GM19035 (cell line): ENCODE data around the gene MAGEF1.
A peak's percentile ranks its signal among the peaks of the same experiment; 100 is the strongest.

Source experiments
- ATAC-seq: cut with Tn5 transposase; IDR thresholded peaks from one replicate; pipeline ENCODE4 v1.9.1; 2021; ENCODE audit not compliant: unreplicated experiment

The MAGEF1 gene

GRCh38 chr3:184726497-184726896 lies 14.6 kb upstream of the MAGEF1 start:
- ATAC-seq: no peak

GRCh38 chr3:184725176-184725719 lies 13.4 kb upstream of the MAGEF1 start:
- ATAC-seq: no peak

- ATAC-seq: no peak
These were observed 12.8 kb upstream of the MAGEF1 start for GRCh38 chr3:184724699-184725098.

GRCh38 chr3:184719709-184720108 lies 7.8 kb upstream of the MAGEF1 start:
- no peak for ATAC-seq

GRCh38 chr3:184718431-184718830 lies 6.6 kb upstream of the MAGEF1 start:
- ATAC-seq: no peak

- ATAC-seq: no peak
These were observed 5.6 kb upstream of the MAGEF1 start for GRCh38 chr3:184717399-184717983.

- ATAC-seq: no peak
These were observed 4.9 kb upstream of the MAGEF1 start for GRCh38 chr3:184716622-184717398.

- no peak for ATAC-seq
These were observed 4.2 kb upstream of the MAGEF1 start for GRCh38 chr3:184715943-184716621.

GRCh38 chr3:184713521-184713920 lies 1.7 kb upstream of the MAGEF1 start:
- no peak for ATAC-seq

- no peak for ATAC-seq
These were observed 1.1 kb upstream of the MAGEF1 start for GRCh38 chr3:184713040-184713355.

- peak; percentile 21 for ATAC-seq
These were observed 580 bp upstream of the MAGEF1 start for GRCh38 chr3:184712248-184713039.

GRCh38 chr3:184710870-184711492 lies 883 bp downstream of the MAGEF1 start:
- ATAC-seq: peak; percentile 61

- no peak for ATAC-seq
These were observed 8.2 kb downstream of the MAGEF1 start for GRCh38 chr3:184703657-184704056.

- ATAC-seq: no peak
These were observed 11.1 kb downstream of the MAGEF1 start for GRCh38 chr3:184700759-184701158.

GRCh38 chr3:184697845-184698244 lies 14.0 kb downstream of the MAGEF1 start:
- no peak for ATAC-seq

- no peak for ATAC-seq
These were observed 15.2 kb downstream of the MAGEF1 start for GRCh38 chr3:184696697-184697096.

GRCh38 chr3:184694716-184695115 lies 17.1 kb downstream of the MAGEF1 start:
- ATAC-seq: no peak

- no peak for ATAC-seq
These were observed 17.7 kb downstream of the MAGEF1 start for GRCh38 chr3:184694133-184694665.

- no peak for ATAC-seq
These were observed 18.6 kb downstream of the MAGEF1 start for GRCh38 chr3:184693011-184693975.
